KMS-11 (cell line): Measurements from ENCODE around the gene KRT1.

ENCODE experiments used
- H2AFZ ChIP-seq: fragments of 200-600 bp; sonication (generic); 2 replicates; pipeline ENCODE4 v1.6.1; 2016; ENCODE audit warnings: antibody characterized with exemption, mixed run types, low read depth
- H3K27ac ChIP-seq: fragments of 200-600 bp; sonication (generic); 2 replicates; pipeline ENCODE4 v1.6.1; 2016; ENCODE audit warnings: mild to moderate bottlenecking, mixed run types
- H3K27me3 ChIP-seq: fragments of 200-600 bp; sonication (generic); 2 replicates; pipeline ENCODE4 v1.6.1; 2017; ENCODE audit warnings: mild to moderate bottlenecking, low read depth, mixed run types, moderate library complexity; ENCODE audit not compliant: insufficient read depth
- H3K36me3 ChIP-seq: fragments of 200-600 bp; sonication (generic); 2 replicates; pipeline ENCODE4 v1.6.1; 2017; ENCODE audit warnings: mild to moderate bottlenecking, mixed run types; ENCODE audit not compliant: insufficient read depth
- H3K4me1 ChIP-seq: fragments of 200-600 bp; sonication (generic); 2 replicates; pipeline ENCODE4 v1.6.1; 2016; ENCODE audit warnings: mild to moderate bottlenecking, low read depth, mixed run types; ENCODE audit not compliant: poor library complexity, severe bottlenecking
- H3K4me2 ChIP-seq: fragments of 200-600 bp; sonication (generic); 2 replicates; pipeline ENCODE4 v1.7.0; 2016; ENCODE audit warnings: mild to moderate bottlenecking, mixed run types
- H3K4me3 ChIP-seq: fragments of 200-600 bp; sonication (generic); IDR thresholded peaks from 2 replicates; pipeline ENCODE4 v1.6.1; 2017; ENCODE audit warnings: low read depth, low read length, mixed read lengths; ENCODE audit not compliant: insufficient read depth
- H3K79me2 ChIP-seq: fragments of 200-600 bp; sonication (generic); 2 replicates; pipeline ENCODE4 v1.6.1; 2016; ENCODE audit warnings: low read depth, mixed run types; ENCODE audit not compliant: insufficient read depth
- H3K9ac ChIP-seq: fragments of 200-600 bp; sonication (generic); 2 replicates; pipeline ENCODE4 v1.6.1; 2016; ENCODE audit warnings: mild to moderate bottlenecking, mixed run types
- H4K20me1 ChIP-seq: fragments of 200-600 bp; sonication (generic); 2 replicates; pipeline ENCODE4 v1.6.1; 2016; ENCODE audit warnings: mild to moderate bottlenecking, mixed run types; ENCODE audit not compliant: insufficient read depth
- CTCF ChIP-seq: fragments of 200-600 bp; sonication (generic); conservative IDR thresholded peaks from 2 replicates; pipeline ENCODE4 v1.6.1; 2017; ENCODE audit warnings: low read depth, mild to moderate bottlenecking, antibody characterized with exemption, low read length, moderate library complexity, mixed read lengths

Gene KRT1

GRCh38 chr12:52703424-52703823, 23.2 kb upstream of the KRT1 start, which contains the start of gene KRT77:
Gene KRT77, minus strand, starts transcription at chr12:52703524. Its CDS starts 90 bp downstream, at chr12:52703434.
- no peaks in the 10 kb centered on the region for H3K79me2 ChIP-seq

GRCh38 chr12:52702338-52702737, 22.1 kb upstream of the KRT1 start:
- Histone ChIP-seq H3K4me3 (no peak overlapping the region), H2AFZ (no peak overlapping the region), H3K4me2 (no peak overlapping the region), H3K27ac (no peak overlapping the region), H4K20me1 (no peaks in the 10 kb centered on the region), H3K79me2 (no peaks in the 10 kb centered on the region), H3K27me3 (peaks cover 18% of the 10 kb centered on the region; the same call in 1 of the 2 replicates), H3K9ac (no peak overlapping the region), H3K4me1 (no peaks in the 10 kb centered on the region), H3K36me3 (no peaks in the 10 kb centered on the region)
- TF ChIP-seq CTCF, result no peak

More at GRCh38 chr12:52703424-52703823, 23.2 kb upstream of the KRT1 start, which contains the start of gene KRT77:
- no peaks in the 10 kb centered on the region for H4K20me1 ChIP-seq
- H3K27ac ChIP-seq, result no peak within 1 kb of the TSS
- TF ChIP-seq CTCF, result no peak
- no peak within 1 kb of the TSS for H3K9ac ChIP-seq
- no peaks in the 10 kb centered on the region for H3K4me1 ChIP-seq
- H3K36me3 ChIP-seq, result no peaks in the 10 kb centered on the region
- no peak within 1 kb of the TSS for H3K4me2 ChIP-seq
- peaks cover 15% of the 10 kb centered on the region; the same call in 1 of the 2 replicates for H3K27me3 ChIP-seq
- no peak within 1 kb of the TSS for H3K4me3 ChIP-seq
- no peak within 1 kb of the TSS for H2AFZ ChIP-seq

GRCh38 chr12:52701281-52701680, 21.1 kb upstream of the KRT1 start:
- no peak overlapping the region for H3K4me2 ChIP-seq
- no peaks in the 10 kb centered on the region for H3K36me3 ChIP-seq
- H3K4me1 ChIP-seq, result no peaks in the 10 kb centered on the region
- no peaks in the 10 kb centered on the region for H4K20me1 ChIP-seq
- no peak overlapping the region for H3K9ac ChIP-seq
- H3K27ac ChIP-seq, result no peak overlapping the region
- no peak overlapping the region for H2AFZ ChIP-seq
- peaks cover 28% of the 10 kb centered on the region for H3K27me3 ChIP-seq
- TF ChIP-seq CTCF, result no peak
- no peaks in the 10 kb centered on the region for H3K79me2 ChIP-seq
- no peak overlapping the region for H3K4me3 ChIP-seq

- no peak overlapping the region for H3K27ac ChIP-seq
- no peaks in the 10 kb centered on the region for H3K79me2 ChIP-seq
- H3K4me3 ChIP-seq, result no peak overlapping the region
- no peak overlapping the region for H3K4me2 ChIP-seq
- TF ChIP-seq CTCF, result no peak
- H2AFZ ChIP-seq, result no peak overlapping the region
- no peak overlapping the region for H3K9ac ChIP-seq
- no peaks in the 10 kb centered on the region for H3K4me1 ChIP-seq
- H3K36me3 ChIP-seq, result no peaks in the 10 kb centered on the region
- H4K20me1 ChIP-seq, result no peaks in the 10 kb centered on the region
- peaks cover 41% of the 10 kb centered on the region for H3K27me3 ChIP-seq
These were observed 19.8 kb upstream of the KRT1 start for GRCh38 chr12:52699960-52700359.

- no peaks in the 10 kb centered on the region for H4K20me1 ChIP-seq
- no peak for TF ChIP-seq CTCF
- peaks cover 42% of the 10 kb centered on the region for H3K27me3 ChIP-seq
- H3K4me2 ChIP-seq, result no peak overlapping the region
- H3K4me3 ChIP-seq, result no peak overlapping the region
- no peaks in the 10 kb centered on the region for H3K4me1 ChIP-seq
- no peaks in the 10 kb centered on the region for H3K79me2 ChIP-seq
- H3K27ac ChIP-seq, result no peak overlapping the region
- H2AFZ ChIP-seq, result no peak overlapping the region
- no peak overlapping the region for H3K9ac ChIP-seq
- H3K36me3 ChIP-seq, result no peaks in the 10 kb centered on the region
These were observed 19.2 kb upstream of the KRT1 start for GRCh38 chr12:52699373-52699772.
